Raji (cell line): ENCODE data around the gene MAP3K19.

Experiments used
- POLR2A ChIP-seq: IDR thresholded peaks from 2 replicates; pipeline ENCODE4 v1.6.1; 2011; ENCODE audit warnings: low read depth, low read length, control low read depth; ENCODE audit not compliant: insufficient read depth

The MAP3K19 gene

DNA sequence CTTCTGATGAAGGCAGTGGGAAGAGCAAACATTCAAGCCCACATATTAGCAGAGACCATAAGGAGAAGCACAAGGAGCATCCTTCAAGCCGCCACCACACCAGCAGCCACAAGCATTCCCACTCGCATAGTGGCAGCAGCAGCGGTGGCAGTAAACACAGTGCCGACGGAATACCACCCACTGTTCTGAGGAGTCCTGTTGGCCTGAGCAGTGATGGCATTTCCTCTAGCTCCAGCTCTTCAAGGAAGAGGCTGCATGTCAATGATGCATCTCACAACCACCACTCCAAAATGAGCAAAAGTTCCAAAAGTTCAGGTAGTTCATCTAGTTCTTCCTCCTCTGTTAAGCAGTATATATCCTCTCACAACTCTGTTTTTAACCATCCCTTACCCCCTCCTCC is 93.2 kb downstream of the MAP3K19 start:
- TF ChIP-seq POLR2A: no peak

DNA sequence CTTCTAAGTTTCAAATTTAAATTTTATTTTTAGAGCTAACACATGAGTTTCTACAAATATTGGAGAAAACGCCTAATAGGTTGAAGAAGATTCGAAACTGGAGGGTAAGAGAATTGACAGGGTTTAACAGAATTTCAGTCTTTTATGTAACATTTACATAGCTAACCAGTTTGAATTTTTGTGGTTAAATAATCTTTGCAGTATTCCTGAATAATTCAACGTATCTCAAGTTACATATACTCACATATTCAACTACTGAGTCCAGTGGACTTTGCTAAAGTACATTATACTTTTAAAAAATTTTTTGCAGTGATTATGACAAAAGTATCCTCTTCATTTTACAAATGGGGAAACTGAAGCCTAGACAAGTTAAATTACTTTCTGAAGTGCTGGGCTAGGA is 94.6 kb downstream of the MAP3K19 start:
- no peak for TF ChIP-seq POLR2A

DNA sequence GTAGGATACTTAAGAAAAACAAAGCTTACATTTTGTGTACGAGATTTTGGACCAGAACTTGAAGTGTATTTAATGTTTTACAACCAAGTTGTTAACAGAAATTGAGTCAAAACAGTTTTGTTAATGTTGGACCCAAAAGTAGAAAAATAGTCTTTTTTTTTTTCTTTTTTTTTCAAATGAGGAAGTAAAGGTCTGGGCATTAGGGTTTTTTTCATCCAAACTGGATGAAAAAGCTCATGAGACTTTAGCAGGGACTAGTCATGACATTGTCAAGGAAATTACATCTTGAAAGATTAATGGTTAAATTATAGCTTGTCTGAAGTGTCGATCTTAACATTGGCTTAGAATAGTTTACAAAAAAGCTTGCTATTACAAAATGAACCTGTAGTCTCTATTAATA is 96.4 kb downstream of the MAP3K19 start:
- no peak for TF ChIP-seq POLR2A

DNA sequence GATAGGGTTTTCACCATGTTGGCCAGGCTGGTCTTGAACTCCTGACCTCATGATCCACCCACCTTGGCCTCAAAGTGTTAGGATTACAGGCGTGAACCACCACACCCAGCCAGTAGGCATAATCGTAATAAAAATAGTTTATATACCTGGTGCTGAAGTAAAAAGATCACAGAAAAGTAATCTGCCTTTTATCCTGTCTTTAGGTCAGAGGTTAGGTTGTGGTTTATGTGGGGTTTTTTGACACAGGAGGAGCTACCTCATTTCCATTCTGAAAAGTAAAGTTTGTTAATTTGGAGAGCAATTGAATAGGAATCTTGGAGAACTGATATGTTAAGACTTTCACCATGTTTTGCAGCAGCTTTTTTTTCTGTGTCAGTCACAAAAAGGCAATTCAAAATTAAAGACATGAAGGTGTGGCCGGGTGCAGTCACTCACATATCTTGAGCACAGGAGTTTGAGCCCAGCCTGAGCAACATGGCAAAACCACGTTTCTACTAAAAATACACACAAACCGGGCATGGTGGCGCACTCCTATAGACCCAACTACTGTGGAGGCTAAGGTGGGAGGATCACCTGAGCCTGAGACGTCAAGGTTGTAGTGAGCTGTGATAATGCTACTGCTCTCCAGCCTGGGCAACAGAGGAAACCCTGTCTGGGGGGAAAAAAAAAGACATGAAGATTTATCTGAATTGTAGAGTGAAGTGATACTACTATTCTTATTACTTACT is 97.1 kb downstream of the MAP3K19 start:
- TF ChIP-seq POLR2A: no peak

DNA sequence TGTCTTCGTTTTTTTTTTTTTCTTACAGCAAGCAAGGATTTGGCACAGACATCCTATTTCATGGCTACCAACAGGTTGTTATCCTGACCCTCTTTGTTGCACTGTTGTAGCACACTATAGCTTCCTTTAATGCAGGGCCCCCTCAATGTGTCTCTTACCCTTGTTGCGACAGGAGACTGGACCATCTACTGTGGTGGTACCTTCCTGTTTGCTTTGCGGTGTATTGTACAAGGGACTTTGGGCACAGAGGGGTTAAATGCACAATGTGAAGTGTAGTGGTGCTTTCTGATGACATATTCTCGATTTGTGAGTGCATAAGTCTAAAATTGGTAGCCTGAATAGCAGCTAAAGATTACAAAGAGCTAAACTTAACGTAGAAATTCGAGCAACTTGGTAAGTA is 101.2 kb downstream of the MAP3K19 start:
- no peak for TF ChIP-seq POLR2A

DNA sequence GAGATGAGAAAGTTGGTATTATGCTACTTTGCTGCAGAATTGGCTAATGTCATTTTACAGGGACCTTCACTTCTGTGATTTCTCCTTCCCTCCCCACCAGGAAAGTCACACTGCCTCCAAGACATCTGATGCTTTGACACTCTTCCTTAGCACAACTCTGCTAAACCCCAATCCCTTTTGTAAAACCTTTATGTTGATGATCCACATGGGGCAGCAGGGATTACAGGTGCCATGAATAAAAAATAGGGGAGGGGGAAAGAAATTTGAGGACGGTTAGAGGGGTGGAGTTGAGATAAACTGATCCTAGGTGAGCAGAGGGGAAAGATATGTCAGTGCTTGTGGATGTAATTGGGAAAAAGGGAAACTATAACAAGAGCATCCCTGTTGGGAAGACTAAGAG is 102.3 kb downstream of the MAP3K19 start:
- TF ChIP-seq POLR2A: no peak

DNA sequence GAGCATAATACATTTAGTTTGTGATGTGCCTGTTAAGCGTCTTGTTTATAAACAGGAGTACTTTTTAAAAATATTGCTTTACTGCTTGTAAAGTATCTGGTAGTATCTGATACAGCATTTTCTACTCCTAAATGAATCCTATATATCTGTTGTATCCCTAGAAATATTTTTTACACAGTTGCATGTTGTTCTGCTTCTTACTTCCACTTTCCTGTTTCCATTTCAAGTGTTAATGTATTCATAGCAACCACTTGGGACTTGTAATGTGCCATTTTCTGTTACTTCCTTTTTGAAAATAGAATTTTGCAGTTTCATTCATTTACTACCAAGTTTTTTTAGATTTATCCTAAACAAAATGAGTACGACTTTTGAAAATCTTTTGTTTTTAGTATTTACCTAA is 103.7 kb downstream of the MAP3K19 start:
- no peak for TF ChIP-seq POLR2A

DNA sequence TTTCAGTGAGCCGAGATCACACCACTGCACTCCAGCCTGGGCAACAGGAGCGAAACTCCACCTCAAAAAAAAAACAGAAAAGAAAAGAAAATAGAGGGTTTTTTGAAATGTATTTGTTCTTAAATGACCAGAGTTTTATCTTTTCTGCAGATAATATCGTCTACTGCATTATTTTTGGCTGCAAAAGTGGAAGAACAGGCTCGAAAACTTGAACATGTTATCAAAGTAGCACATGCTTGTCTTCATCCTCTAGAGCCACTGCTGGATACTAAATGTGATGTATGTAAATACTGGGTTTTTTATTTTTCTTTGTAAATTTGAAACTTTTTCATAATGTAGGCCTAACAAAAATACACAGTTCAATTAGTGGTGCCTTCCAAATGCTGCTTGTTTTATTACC is 110.6 kb downstream of the MAP3K19 start:
- TF ChIP-seq POLR2A: no peak

DNA sequence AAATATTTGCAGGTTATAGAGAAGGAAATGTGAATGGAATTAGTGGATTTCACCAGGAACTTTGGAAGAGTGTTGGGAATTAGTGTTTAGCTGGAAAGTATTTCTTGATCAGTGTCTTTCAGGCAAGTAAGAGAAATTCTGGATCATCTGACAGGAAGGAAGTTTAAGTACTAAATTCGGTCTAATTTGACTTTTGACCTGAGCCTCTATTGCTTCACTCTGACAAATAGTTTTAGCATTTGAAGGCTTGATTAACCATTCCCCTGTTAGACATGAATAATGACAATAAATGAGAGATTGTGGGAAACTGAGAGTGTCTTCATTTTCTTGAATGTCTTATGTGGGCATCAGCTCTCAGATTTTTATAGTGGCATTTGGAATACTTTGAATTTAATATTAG is 112.6 kb downstream of the MAP3K19 start:
- TF ChIP-seq POLR2A: no peak

DNA sequence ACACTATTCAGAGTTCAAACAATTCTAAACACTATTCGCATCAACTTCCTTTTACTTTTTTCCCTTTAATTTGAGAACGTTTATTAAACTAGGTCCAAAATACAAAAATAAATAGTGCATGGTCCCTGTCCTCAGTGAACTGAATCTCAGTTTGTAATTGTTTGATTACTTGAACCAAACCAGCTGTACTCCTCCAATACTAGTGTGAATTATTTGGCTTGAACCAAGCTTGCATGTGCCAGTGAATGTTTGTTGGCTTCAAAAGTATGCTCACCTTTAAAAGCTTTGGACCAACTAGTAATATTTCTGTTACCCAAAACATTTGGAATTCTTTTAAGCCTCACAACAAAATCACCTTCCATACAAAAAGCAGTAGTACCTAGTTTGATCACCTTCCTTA is 113.1 kb downstream of the MAP3K19 start:
- TF ChIP-seq POLR2A: no peak

DNA sequence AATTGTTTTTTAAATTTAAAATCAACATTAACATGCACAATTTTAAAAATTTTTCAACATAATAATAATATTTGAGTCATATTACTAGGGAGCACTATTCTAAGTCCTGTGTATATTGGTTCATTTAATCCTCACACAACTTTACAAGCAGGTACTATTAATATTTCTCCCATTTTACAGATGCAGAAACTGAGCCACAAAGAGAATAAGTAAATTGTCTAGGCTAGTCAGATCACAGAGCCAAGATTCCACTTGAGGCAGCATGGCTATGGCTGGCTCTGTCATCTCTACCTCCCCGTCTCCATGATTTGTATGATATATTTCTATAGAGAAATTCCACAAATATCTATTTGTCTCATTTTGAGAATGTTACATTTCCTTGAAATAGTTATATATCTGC is 113.5 kb downstream of the MAP3K19 start:
- no peak for TF ChIP-seq POLR2A

DNA sequence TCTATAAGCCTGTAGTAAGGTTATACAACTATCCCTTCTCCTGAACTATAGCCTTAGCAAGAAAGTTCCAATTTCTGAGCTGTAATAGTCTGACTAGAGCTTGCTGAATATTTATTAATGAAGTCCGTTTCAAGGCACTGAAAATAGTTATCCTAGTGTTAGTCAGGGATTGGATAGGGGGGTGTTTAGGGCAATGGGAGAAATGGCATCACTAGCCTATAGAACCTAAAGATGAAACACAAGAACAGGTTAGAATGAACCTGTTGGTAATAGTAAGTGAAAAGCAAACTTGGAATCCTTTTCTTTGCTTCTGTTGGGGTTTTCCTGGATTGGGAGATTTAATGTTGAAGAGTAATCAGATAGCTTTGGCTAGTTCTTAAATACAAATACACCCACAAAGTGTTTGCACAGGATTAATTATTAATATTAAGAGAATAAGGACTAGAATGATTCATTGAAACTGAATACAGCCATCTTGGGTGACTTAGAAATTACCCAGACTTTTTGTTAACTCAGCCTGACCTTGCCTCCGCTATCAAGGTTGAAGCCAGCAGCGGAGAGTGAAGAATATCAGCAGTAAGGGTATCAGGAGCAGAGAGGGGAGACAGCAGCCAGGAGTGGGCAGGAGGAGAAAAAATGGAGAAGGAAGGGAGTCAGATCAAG is 114.3 kb downstream of the MAP3K19 start:
- no peak for TF ChIP-seq POLR2A

DNA sequence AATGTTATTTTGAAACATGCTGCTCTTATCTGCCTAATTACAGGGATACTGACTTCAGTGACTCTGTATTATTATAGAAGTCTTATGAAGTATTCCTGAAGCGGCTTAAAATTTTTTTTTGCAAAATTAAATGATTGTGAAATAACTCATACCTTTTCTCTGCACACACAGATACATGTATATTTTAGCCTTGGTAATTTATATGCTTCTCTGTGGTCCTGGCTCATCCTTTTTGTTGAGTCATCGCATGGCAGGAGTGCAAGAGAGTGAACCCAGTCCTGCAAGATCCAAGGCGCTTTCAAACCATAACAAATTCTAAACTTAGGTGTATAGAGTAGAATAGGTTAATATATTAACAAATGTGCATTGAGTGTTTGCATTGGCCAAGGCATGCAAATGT is 120.1 kb downstream of the MAP3K19 start:
- no peak for TF ChIP-seq POLR2A

DNA sequence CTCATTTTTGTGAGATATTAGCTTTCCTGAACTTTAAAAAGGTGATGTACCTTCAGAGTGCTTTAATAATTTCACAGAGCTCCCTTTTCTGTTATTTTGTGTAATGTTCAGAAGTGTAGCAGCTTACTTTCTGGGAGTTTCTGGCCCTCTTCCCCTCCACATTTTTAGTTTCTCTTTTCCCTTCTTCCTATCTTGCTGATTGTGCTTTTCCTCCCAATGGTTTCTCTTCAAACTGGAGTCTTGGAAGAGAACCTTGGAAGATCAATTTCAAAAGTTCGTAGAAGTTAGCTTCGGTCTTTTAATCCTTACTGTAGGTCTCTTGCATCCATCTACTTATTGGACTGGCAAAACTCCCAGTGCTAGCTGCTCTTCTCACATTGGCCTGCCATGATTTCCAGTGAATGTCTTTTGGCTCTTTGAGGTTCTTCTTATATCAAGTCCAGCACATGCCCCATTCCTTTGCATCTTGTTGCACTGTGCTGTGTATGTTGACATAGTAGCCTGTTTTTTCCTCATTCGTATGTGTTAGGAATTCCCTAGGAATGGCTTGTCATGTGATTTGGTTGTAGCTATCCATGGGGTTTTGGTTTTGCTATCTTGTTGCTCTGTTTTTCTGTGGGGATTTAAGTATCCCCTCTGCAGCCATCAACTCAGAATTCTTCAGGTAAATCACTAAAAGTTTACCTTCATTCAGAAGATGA is 120.9 kb downstream of the MAP3K19 start:
- TF ChIP-seq POLR2A: no peak

DNA sequence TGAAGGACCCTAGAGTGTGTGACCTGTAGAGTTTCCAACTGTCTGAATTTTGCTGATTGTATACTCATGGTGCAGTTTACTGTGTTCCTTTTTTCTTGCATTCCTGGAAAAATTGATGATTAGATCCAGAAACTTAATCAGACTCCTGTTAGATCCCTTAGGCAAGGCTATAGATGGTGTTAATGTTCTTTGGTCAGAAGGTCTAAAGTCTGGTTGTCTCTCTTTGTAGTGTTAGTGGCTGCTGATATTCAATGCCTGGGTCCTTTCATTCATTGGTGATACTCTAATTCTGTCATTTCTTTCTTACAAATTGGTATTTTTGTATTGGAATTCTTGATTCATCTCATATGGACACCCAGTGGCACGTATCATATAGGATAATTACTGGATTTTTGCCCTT is 122.3 kb downstream of the MAP3K19 start:
- no peak for TF ChIP-seq POLR2A
